Left cardiac atrium (tissue), 4 donors: ENCODE measurements around the gene HSBP1L1. TPM values are rescaled to one million over a fixed set of nuclear protein-coding genes. Genes with fewer than 3 reads are reported as not detected.
"Not testable (repeated sequence)": the region's sequence is repeated elsewhere in the genome, so short reads cannot be mapped to it uniquely, and the experiment has no call there.

Source experiments
- ATAC-seq, 2 donors: fragments of 200-7000 bp; cut with Tn5 transposase; one replicate each; pipeline ENCODE4 v1.9.1; 2020; ENCODE audit warnings: mild to moderate bottlenecking in 2 of 2, moderate library complexity in 2 of 2
- DNase-seq: peaks from one replicate; pipeline ENCODE4 v3.0.0-alpha.2; 2020
- intact Hi-C, 2 donors: fragments of 100-400 bp; cut with DNase I; formaldehyde crosslinking; loops; one replicate each; pipeline versions ENCODE4 v1.14.1 to v1.15.1; 2022 to 2023
- total RNA-seq, 2 donors: library from RNA; stranded (reverse); fragmentation: NEBNext Ultra II Directional; extraction: Animal tissue kit (Norgen Biotek cat#: 25700); gene quantifications; one replicate each; pipeline ENCODE4 v1.2.1, GENCODE V29; 2021
- donor health status: DM: no; HTN: yes; CAD: no.
- donor health status: DM: no; HTN: yes; CAD: no; lungs with severe emphysema.
- donor health status: DM: yes; HTN: yes; CAD: no.
- donor health status: Dilated cardiomyopathy.

The HSBP1L1 gene
- total RNA-seq, 2 donors from 2014 or later, result 9.4 TPM

GRCh38 chr18:79974025-79974654, 9.7 kb downstream of the HSBP1L1 start:
- intact Hi-C loops, result no loop called here
- DNase-seq, result no peak
- no peak for ATAC-seq

GRCh38 chr18:79975043-79975442, 10.6 kb downstream of the HSBP1L1 start:
- DNase-seq (no peak), ATAC-seq (no peak)
- intact Hi-C loops, result loop anchor here in 1 of 2 donors (5.0 kb wide), 1 partner anchor 48 kb away; no protein-coding TSS in a partner anchor

GRCh38 chr18:79975985-79976680, 11.7 kb downstream of the HSBP1L1 start:
- DNase-seq (no peak), ATAC-seq (peak in 1 of 2 donors; percentile 72)
- intact Hi-C loops, result loop anchor here in 1 of 2 donors (5.0 kb wide), 1 partner anchor 49 kb away; no protein-coding TSS in a partner anchor

GRCh38 chr18:79979843-79980242, 15.4 kb downstream of the HSBP1L1 start:
- DNase-seq (no peak), ATAC-seq (no peak)
- intact Hi-C loops, result loop anchor here in 1 of 2 donors (5.0 to 10.0 kb wide), 2 partner anchors 53 to 55 kb away; partner anchors contain the start of gene RBFA

- intact Hi-C loops, result loop anchor here in 1 of 2 donors (10.0 kb wide), 1 partner anchor 54 kb away; the partner anchor contains the start of gene RBFA
- no peak for ATAC-seq
- DNase-seq, result no peak
Measured at GRCh38 chr18:79980585-79980984, 16.1 kb downstream of the HSBP1L1 start.

- DNase-seq (no peak), ATAC-seq (peak; percentile 10 to 45)
- intact Hi-C loops, result loop anchor here in 1 of 2 donors (10.0 kb wide), 1 partner anchor 52 kb away; the partner anchor contains the start of gene RBFA
Measured at GRCh38 chr18:79982736-79983135, 18.3 kb downstream of the HSBP1L1 start.

GRCh38 chr18:79983253-79983652, 18.8 kb downstream of the HSBP1L1 start:
- intact Hi-C loops, result loop anchor here in 1 of 2 donors (10.0 kb wide), 1 partner anchor 52 kb away; the partner anchor contains the start of gene RBFA
- ATAC-seq (no peak), DNase-seq (no peak)

- DNase-seq (no peak), ATAC-seq (no peak)
- intact Hi-C loops, result loop anchor here in 1 of 2 donors (10.0 kb wide), 1 partner anchor 51 kb away; the partner anchor contains the start of gene RBFA
Measured at GRCh38 chr18:79983793-79984192, 19.4 kb downstream of the HSBP1L1 start.

GRCh38 chr18:79985172-79985571, 20.7 kb downstream of the HSBP1L1 start:
- intact Hi-C loops, result loop anchor here in 1 of 2 donors (10.0 kb wide), 1 partner anchor 50 kb away; the partner anchor contains the start of gene RBFA
- no peak for ATAC-seq
- no peak for DNase-seq

- ATAC-seq, result no peak
- intact Hi-C loops, result loop anchor here in 1 of 2 donors (10.0 kb wide), 1 partner anchor 48 kb away; the partner anchor contains the start of gene RBFA
- no peak for DNase-seq
Measured at GRCh38 chr18:79986726-79987125, 22.3 kb downstream of the HSBP1L1 start.

GRCh38 chr18:79987566-79987965, 23.1 kb downstream of the HSBP1L1 start:
- DNase-seq (no peak), ATAC-seq (no peak)
- intact Hi-C loops, result loop anchor here in 1 of 2 donors (10.0 kb wide), 1 partner anchor 47 kb away; the partner anchor contains the start of gene RBFA

GRCh38 chr18:79988071-79988450, 23.6 kb downstream of the HSBP1L1 start:
- DNase-seq, result peak; percentile 70
- intact Hi-C loops, result loop anchor here in 1 of 2 donors (10.0 kb wide), 1 partner anchor 47 kb away; the partner anchor contains the start of gene RBFA
- ATAC-seq, result peak; percentile 76 to 79

- ATAC-seq, result peak; percentile 99
- peak; percentile 92 for DNase-seq
- intact Hi-C loops, result loop anchor here in 1 of 2 donors (10.0 kb wide), 1 partner anchor 46 kb away; the partner anchor contains the start of gene RBFA
Measured at GRCh38 chr18:79988451-79989194, 24.2 kb downstream of the HSBP1L1 start, which contains the start of gene TXNL4A. Gene TXNL4A, minus strand, starts transcription at chr18:79988563. Its CDS starts 171 bp downstream, at chr18:79988392.

- ATAC-seq, result peak in 1 of 2 donors; percentile 3
- intact Hi-C loops, result loop anchor here in 1 of 2 donors (10.0 kb wide), 1 partner anchor 46 kb away; the partner anchor contains the start of gene RBFA
- peak; percentile 48 for DNase-seq
Measured at GRCh38 chr18:79989195-79989497, 24.7 kb downstream of the HSBP1L1 start.

GRCh38 chr18:79991494-79991893, 27.1 kb downstream of the HSBP1L1 start:
- intact Hi-C loops, result no loop called here
- no peak for ATAC-seq
- DNase-seq, result no peak

GRCh38 chr18:79999701-80000100, 35.3 kb downstream of the HSBP1L1 start:
- intact Hi-C loops, ATAC-seq, DNase-seq: not testable (repeated sequence)

GRCh38 chr18:80000877-80001276, 36.4 kb downstream of the HSBP1L1 start:
- DNase-seq (no peak), ATAC-seq (no peak)
- intact Hi-C loops, result no loop called here

- ATAC-seq (no peak), DNase-seq (no peak)
- intact Hi-C loops, result no loop called here
Measured at GRCh38 chr18:80002468-80002867, 38.0 kb downstream of the HSBP1L1 start.
